ENCODE data around the gene FAM210A. TPM values are rescaled to one million over a fixed set of nuclear protein-coding genes. Genes with fewer than 3 reads are reported as not detected.

Gene FAM210A
- total and polyA plus RNA-seq, 2 experiments from 2014 or later: 17.2 to 17.9 TPM

GRCh38 chr18:13618760-13619438 is 107.5 kb downstream of the FAM210A start:
- no peak overlapping the region for H3K27ac Mint-ChIP-seq
- DNase-seq (ENCODE audit: low spot score) (no peak), ATAC-seq (peak; percentile 25; the same call in 1 of the 3 replicates)
- no peak overlapping the region for H3K4me3 Mint-ChIP-seq
- Histone ChIP-seq H2AFZ (no peak overlapping the region), H3K79me2 (replicated peaks; ENCODE audit: insufficient read depth) (no peaks in the 10 kb centered on the region), H3K27me3 (ENCODE audit: insufficient read depth) (no peaks in the 10 kb centered on the region), H4K20me1 (replicated peaks; ENCODE audit: insufficient read depth) (no peaks in the 10 kb centered on the region), H3K4me3 (no peak overlapping the region), H3K4me1 (ENCODE audit: insufficient read depth) (no peaks in the 10 kb centered on the region), H3F3A (replicated peaks; ENCODE audit: low read depth) (no peaks in the 10 kb centered on the region), H3K27ac (ENCODE audit: low read depth) (no peak overlapping the region), H3K4me2 (no peak overlapping the region), H3K9me2 (ENCODE audit: insufficient read depth) (no peaks in the 10 kb centered on the region), H3K36me3 (ENCODE audit: insufficient read depth) (no peaks in the 10 kb centered on the region)
- peaks cover 5% of the 10 kb centered on the region; the same call in 1 of the 3 replicates for H3K4me1 Mint-ChIP-seq
- H3K36me3 Mint-ChIP-seq (ENCODE audit: low read depth): no peaks in the 10 kb centered on the region
- H3K9me3 Mint-ChIP-seq: no peaks in the 10 kb centered on the region; the same call in 2 of the 3 replicates
- TF ChIP-seq ZNF331 (CRISPR knock-in tag; IDR thresholded peaks at IDR 0.05; ENCODE audit: low read depth) (no peak), STAT1 (IDR thresholded peaks at IDR 0.05; ENCODE audit: unreplicated experiment) (no peak), POLR2AphosphoS5 (IDR thresholded peaks at IDR 0.05; ENCODE audit: low read depth) (no peak), JUNB (IDR thresholded peaks at IDR 0.05; ENCODE audit: unreplicated experiment) (no peak), CREB1 (CRISPR knock-in tag; IDR thresholded peaks at IDR 0.05; ENCODE audit: low read depth) (no peak), EZH2phosphoT487 (IDR thresholded peaks at IDR 0.05; ENCODE audit: unreplicated experiment) (no peak), ZNF114 (CRISPR knock-in tag; IDR thresholded peaks at IDR 0.05) (no peak), REST (IDR thresholded peaks at IDR 0.05; ENCODE audit: unreplicated experiment) (no peak), EZH2 (IDR thresholded peaks at IDR 0.05; ENCODE audit: low read depth, unreplicated experiment) (no peak), NANOG (IDR thresholded peaks at IDR 0.05; ENCODE audit: borderline replicate concordance) (no peak), CTCF (conservative IDR thresholded peaks at IDR 0.05; ENCODE audit: low read depth in 2 of 2) (no peak)
- TF ChIP-seq, protein P1, sequence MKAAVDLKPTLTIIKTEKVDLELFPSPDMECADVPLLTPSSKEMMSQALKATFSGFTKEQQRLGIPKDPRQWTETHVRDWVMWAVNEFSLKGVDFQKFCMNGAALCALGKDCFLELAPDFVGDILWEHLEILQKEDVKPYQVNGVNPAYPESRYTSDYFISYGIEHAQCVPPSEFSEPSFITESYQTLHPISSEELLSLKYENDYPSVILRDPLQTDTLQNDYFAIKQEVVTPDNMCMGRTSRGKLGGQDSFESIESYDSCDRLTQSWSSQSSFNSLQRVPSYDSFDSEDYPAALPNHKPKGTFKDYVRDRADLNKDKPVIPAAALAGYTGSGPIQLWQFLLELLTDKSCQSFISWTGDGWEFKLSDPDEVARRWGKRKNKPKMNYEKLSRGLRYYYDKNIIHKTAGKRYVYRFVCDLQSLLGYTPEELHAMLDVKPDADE (IDR thresholded peaks at IDR 0.05): no peak
- TF ChIP-seq, protein P2, sequence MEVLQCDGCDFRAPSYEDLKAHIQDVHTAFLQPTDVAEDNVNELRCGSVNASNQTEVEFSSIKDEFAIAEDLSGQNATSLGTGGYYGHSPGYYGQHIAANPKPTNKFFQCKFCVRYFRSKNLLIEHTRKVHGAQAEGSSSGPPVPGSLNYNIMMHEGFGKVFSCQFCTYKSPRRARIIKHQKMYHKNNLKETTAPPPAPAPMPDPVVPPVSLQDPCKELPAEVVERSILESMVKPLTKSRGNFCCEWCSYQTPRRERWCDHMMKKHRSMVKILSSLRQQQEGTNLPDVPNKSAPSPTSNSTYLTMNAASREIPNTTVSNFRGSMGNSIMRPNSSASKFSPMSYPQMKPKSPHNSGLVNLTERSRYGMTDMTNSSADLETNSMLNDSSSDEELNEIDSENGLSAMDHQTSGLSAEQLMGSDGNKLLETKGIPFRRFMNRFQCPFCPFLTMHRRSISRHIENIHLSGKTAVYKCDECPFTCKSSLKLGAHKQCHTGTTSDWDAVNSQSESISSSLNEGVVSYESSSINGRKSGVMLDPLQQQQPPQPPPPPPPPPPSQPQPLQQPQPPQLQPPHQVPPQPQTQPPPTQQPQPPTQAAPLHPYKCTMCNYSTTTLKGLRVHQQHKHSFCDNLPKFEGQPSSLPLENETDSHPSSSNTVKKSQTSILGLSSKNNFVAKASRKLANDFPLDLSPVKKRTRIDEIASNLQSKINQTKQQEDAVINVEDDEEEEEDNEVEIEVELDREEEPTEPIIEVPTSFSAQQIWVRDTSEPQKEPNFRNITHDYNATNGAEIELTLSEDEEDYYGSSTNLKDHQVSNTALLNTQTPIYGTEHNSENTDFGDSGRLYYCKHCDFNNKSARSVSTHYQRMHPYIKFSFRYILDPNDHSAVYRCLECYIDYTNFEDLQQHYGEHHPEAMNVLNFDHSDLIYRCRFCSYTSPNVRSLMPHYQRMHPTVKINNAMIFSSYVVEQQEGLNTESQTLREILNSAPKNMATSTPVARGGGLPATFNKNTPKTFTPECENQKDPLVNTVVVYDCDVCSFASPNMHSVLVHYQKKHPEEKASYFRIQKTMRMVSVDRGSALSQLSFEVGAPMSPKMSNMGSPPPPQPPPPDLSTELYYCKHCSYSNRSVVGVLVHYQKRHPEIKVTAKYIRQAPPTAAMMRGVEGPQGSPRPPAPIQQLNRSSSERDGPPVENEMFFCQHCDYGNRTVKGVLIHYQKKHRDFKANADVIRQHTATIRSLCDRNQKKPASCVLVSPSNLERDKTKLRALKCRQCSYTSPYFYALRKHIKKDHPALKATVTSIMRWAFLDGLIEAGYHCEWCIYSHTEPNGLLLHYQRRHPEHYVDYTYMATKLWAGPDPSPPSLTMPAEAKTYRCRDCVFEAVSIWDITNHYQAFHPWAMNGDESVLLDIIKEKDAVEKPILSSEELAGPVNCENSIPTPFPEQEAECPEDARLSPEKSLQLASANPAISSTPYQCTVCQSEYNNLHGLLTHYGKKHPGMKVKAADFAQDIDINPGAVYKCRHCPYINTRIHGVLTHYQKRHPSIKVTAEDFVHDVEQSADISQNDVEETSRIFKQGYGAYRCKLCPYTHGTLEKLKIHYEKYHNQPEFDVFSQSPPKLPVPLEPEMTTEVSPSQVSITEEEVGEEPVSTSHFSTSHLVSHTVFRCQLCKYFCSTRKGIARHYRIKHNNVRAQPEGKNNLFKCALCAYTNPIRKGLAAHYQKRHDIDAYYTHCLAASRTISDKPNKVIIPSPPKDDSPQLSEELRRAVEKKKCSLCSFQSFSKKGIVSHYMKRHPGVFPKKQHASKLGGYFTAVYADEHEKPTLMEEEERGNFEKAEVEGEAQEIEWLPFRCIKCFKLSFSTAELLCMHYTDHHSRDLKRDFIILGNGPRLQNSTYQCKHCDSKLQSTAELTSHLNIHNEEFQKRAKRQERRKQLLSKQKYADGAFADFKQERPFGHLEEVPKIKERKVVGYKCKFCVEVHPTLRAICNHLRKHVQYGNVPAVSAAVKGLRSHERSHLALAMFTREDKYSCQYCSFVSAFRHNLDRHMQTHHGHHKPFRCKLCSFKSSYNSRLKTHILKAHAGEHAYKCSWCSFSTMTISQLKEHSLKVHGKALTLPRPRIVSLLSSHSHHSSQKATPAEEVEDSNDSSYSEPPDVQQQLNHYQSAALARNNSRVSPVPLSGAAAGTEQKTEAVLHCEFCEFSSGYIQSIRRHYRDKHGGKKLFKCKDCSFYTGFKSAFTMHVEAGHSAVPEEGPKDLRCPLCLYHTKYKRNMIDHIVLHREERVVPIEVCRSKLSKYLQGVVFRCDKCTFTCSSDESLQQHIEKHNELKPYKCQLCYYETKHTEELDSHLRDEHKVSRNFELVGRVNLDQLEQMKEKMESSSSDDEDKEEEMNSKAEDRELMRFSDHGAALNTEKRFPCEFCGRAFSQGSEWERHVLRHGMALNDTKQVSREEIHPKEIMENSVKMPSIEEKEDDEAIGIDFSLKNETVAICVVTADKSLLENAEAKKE (CRISPR knock-in tag; IDR thresholded peaks at IDR 0.05): no peak
- H3K27me3 Mint-ChIP-seq (ENCODE audit: insufficient read depth, low read depth, poor library complexity): peaks cover 5% of the 10 kb centered on the region

All from GM23338 (cell line).